Spleen (tissue), 7 donors: Measurements from ENCODE around the gene FRMD7.

Source experiments
- CTCF ChIP-seq, 11 experiments: fragments of 200-600 bp in 7 of 11; fragments of 450-650 bp in 4 of 11; sonication (generic) in 4 of 11; IDR thresholded peaks in 8 of 11; conservative IDR thresholded peaks in 3 of 11; 1 replicate in 7 of 11; 2 replicates in 4 of 11; pipeline versions ENCODE4 v1.4.0 to v1.8.0; 2016 to 2021; ENCODE audit warnings: antibody characterized with exemption in 11 of 11, inconsistent platforms in 4 of 11, mild to moderate bottlenecking in 1 of 11
- POLR2AphosphoS5 ChIP-seq, 3 donors: sonication (generic); formaldehyde crosslinking; IDR thresholded peaks; one replicate each; pipeline ENCODE4 v1.5.1; 2017; ENCODE audit warnings: antibody characterized with exemption in 3 of 3
- donor health status: DM: no; HTN: no; CAD: no; lungs with moderate emphysema.
- donor health status: DM: no; HTN: no; CAD: no.
- donor health status: DM: no; HTN: no; CAD: no.

DNA sequence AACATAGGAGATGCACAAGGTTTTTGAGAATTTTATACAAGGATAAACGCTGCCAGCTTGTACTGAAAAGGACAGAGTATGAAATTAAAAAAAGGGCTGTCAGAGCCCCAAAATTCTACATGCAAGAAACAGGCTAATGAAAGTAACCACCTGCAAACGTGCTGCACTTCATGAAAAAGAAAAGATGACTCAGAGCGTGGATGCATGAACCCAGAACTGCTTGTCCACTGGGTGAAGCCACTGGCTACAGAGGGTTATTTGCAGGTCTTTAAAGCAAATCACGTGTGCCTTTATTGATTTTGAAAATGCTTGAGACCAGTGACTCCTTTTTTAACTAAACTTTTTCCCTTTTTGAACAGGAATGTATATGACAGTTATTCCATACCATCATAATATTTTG lies 25.3 kb upstream of the FRMD7 start:
- no peak for TF ChIP-seq CTCF (IDR thresholded peaks at IDR 0.05 in 8 of 11, conservative IDR thresholded peaks at IDR 0.05 in 3 of 11)
- no peak for TF ChIP-seq POLR2AphosphoS5 (IDR thresholded peaks at IDR 0.05)
